Measurements from ENCODE around the gene SPG21. TPM values are rescaled to one million over a fixed set of nuclear protein-coding genes. Genes with fewer than 3 reads are reported as not detected.
A peak's percentile ranks its signal among the peaks of the same experiment; 100 is the strongest.

SPG21 gene
- total RNA-seq = 101 and 103 TPM in 2 replicates
- long read RNA-seq, transcript SPG21-201 (9 exons, 1,822 nt) = major isoform, 142 of 182 reads
- long read RNA-seq, transcript SPG21-203 (9 exons, 1,613 nt) = minor isoform, 10 of 182 reads
- long read RNA-seq, partial matches to known transcripts = 6 of 182 reads
- long read RNA-seq, other reads (novel, unspliced or antisense) = 23 of 182 reads

GRCh38 chr15:64989416-64990167, at the start of gene SPG21:
TSS of gene SPG21 (minus strand) at chr15:64989914. CDS start at chr15:64983569, 6,345 bp downstream.
- Mint-ChIP-seq H3K27ac (peak within 1 kb of the TSS; percentile 99), H3K4me3 (ENCODE audit: low read depth) (peak within 1 kb of the TSS; percentile 98), H3K36me3 (ENCODE audit: insufficient read depth) (peaks cover 8% of the 10 kb centered on the region), H3K27me3 (no peaks in the 10 kb centered on the region), H3K9me3 (ENCODE audit: low read depth) (no peaks in the 10 kb centered on the region), H3K4me1 (ENCODE audit: low read depth) (peaks cover 19% of the 10 kb centered on the region)
- DNase-seq (ENCODE audit: low spot score, unreplicated experiment) = peak; percentile 90
- TF ChIP-seq CTCF (IDR thresholded peaks at IDR 0.05; ENCODE audit: unreplicated experiment) = no peak

GRCh38 chr15:65038836-65039235, 49.1 kb upstream of the SPG21 start:
- DNase-seq (ENCODE audit: low spot score, unreplicated experiment) = no peak
- H3K36me3 Mint-ChIP-seq (ENCODE audit: insufficient read depth) = no peaks in the 10 kb centered on the region

GRCh38 chr15:65038428-65038827, 48.7 kb upstream of the SPG21 start:
- H3K27me3 Mint-ChIP-seq = no peaks in the 10 kb centered on the region
- no peaks in the 10 kb centered on the region for H3K9me3 Mint-ChIP-seq (ENCODE audit: low read depth)
- peaks cover 10% of the 10 kb centered on the region for H3K4me1 Mint-ChIP-seq (ENCODE audit: low read depth)
- TF ChIP-seq CTCF (IDR thresholded peaks at IDR 0.05; ENCODE audit: unreplicated experiment) = no peak
- H3K27ac Mint-ChIP-seq = no peak overlapping the region
- no peak overlapping the region for H3K4me3 Mint-ChIP-seq (ENCODE audit: low read depth)
- DNase-seq (ENCODE audit: low spot score, unreplicated experiment) = no peak
- H3K36me3 Mint-ChIP-seq (ENCODE audit: insufficient read depth) = no peaks in the 10 kb centered on the region

More at GRCh38 chr15:65038836-65039235, 49.1 kb upstream of the SPG21 start:
- Mint-ChIP-seq H3K4me1 (ENCODE audit: low read depth) (peaks cover 7% of the 10 kb centered on the region), H3K27me3 (no peaks in the 10 kb centered on the region), H3K9me3 (ENCODE audit: low read depth) (no peaks in the 10 kb centered on the region), H3K4me3 (ENCODE audit: low read depth) (no peak overlapping the region), H3K27ac (no peak overlapping the region)
- no peak for TF ChIP-seq CTCF (IDR thresholded peaks at IDR 0.05; ENCODE audit: unreplicated experiment)

GRCh38 chr15:65037309-65037708, 47.6 kb upstream of the SPG21 start:
- H3K36me3 Mint-ChIP-seq (ENCODE audit: insufficient read depth) = no peaks in the 10 kb centered on the region
- no peak for TF ChIP-seq CTCF (IDR thresholded peaks at IDR 0.05; ENCODE audit: unreplicated experiment)
- no peak overlapping the region for H3K4me3 Mint-ChIP-seq (ENCODE audit: low read depth)
- H3K27me3 Mint-ChIP-seq = no peaks in the 10 kb centered on the region
- H3K9me3 Mint-ChIP-seq (ENCODE audit: low read depth) = no peaks in the 10 kb centered on the region
- H3K27ac Mint-ChIP-seq = no peak overlapping the region
- H3K4me1 Mint-ChIP-seq (ENCODE audit: low read depth) = peaks cover 10% of the 10 kb centered on the region
- DNase-seq (ENCODE audit: low spot score, unreplicated experiment) = no peak

GRCh38 chr15:65034719-65035118, 45.0 kb upstream of the SPG21 start:
- no peaks in the 10 kb centered on the region for H3K9me3 Mint-ChIP-seq (ENCODE audit: low read depth)
- no peaks in the 10 kb centered on the region for H3K36me3 Mint-ChIP-seq (ENCODE audit: insufficient read depth)
- DNase-seq (ENCODE audit: low spot score, unreplicated experiment) = no peak

More at GRCh38 chr15:65034719-65035118, 45.0 kb upstream of the SPG21 start:
- Mint-ChIP-seq H3K4me1 (ENCODE audit: low read depth) (peaks cover 10% of the 10 kb centered on the region), H3K27me3 (peaks cover 10% of the 10 kb centered on the region), H3K4me3 (ENCODE audit: low read depth) (no peak overlapping the region), H3K27ac (no peak overlapping the region)
- TF ChIP-seq CTCF (IDR thresholded peaks at IDR 0.05; ENCODE audit: unreplicated experiment) = no peak

All from progenitor cell of endocrine pancreas (in vitro differentiated cells).